SK-N-SH treated with all-trans-retinoic acid at 6 μM for 48 hours (cell line): ENCODE measurements around the gene LUC7L2.

Source experiments
- ARNTL ChIP-seq: fragments of 450-650 bp; formaldehyde crosslinking; IDR thresholded peaks from 2 replicates; pipeline ENCODE4 v1.5.0; 2020; ENCODE audit warnings: low read depth, mild to moderate bottlenecking, moderate library complexity, borderline replicate concordance
- ISL1 ChIP-seq: fragments of 250-450 bp; sonication (Bioruptor Pico); IDR thresholded peaks from 2 replicates; pipeline ENCODE4 v2.1.2; 2022; ENCODE audit warnings: mild to moderate bottlenecking, moderate library complexity
- TF ChIP-seq, protein P1 (sequence below): fragments of 250-450 bp; sonication (Bioruptor Pico); IDR thresholded peaks from 2 replicates; pipeline ENCODE4 v1.5.1; 2020; ENCODE audit warnings: low read depth, mild to moderate bottlenecking, moderate library complexity
- TF ChIP-seq, protein P2 (sequence below): fragments of 250-450 bp; sonication (Bioruptor Pico); IDR thresholded peaks from 2 replicates; pipeline ENCODE4 v1.8.0; 2020; ENCODE audit warnings: mild to moderate bottlenecking, moderate library complexity, borderline replicate concordance

- TF ChIP-seq ARNTL (CRISPR knock-in tag) (no peak), ISL1 (CRISPR knock-in tag) (no peak)
- TF ChIP-seq, protein P1, sequence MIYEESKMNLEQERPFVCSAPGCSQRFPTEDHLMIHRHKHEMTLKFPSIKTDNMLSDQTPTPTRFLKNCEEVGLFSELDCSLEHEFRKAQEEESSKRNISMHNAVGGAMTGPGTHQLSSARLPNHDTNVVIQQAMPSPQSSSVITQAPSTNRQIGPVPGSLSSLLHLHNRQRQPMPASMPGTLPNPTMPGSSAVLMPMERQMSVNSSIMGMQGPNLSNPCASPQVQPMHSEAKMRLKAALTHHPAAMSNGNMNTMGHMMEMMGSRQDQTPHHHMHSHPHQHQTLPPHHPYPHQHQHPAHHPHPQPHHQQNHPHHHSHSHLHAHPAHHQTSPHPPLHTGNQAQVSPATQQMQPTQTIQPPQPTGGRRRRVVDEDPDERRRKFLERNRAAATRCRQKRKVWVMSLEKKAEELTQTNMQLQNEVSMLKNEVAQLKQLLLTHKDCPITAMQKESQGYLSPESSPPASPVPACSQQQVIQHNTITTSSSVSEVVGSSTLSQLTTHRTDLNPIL (CRISPR knock-in tag) = no peak
- TF ChIP-seq, protein P2, sequence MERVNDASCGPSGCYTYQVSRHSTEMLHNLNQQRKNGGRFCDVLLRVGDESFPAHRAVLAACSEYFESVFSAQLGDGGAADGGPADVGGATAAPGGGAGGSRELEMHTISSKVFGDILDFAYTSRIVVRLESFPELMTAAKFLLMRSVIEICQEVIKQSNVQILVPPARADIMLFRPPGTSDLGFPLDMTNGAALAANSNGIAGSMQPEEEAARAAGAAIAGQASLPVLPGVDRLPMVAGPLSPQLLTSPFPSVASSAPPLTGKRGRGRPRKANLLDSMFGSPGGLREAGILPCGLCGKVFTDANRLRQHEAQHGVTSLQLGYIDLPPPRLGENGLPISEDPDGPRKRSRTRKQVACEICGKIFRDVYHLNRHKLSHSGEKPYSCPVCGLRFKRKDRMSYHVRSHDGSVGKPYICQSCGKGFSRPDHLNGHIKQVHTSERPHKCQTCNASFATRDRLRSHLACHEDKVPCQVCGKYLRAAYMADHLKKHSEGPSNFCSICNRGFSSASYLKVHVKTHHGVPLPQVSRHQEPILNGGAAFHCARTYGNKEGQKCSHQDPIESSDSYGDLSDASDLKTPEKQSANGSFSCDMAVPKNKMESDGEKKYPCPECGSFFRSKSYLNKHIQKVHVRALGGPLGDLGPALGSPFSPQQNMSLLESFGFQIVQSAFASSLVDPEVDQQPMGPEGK (CRISPR knock-in tag) = no peak
Measured at GRCh38 chr7:139362302-139362701, 2.6 kb downstream of the LUC7L2 start.
